ENCODE measurements around the gene MPND.

- TF ChIP-seq ZNF274 (IDR thresholded peaks at IDR 0.05; ENCODE audit: low read depth, low read length) (no peak), SUZ12 (IDR thresholded peaks at IDR 0.05; ENCODE audit: extremely low read depth, insufficient read depth, insufficient read length) (no peak), YY1 (IDR thresholded peaks at IDR 0.05; ENCODE audit: insufficient read depth, insufficient read length) (no peak)
These were observed 47.2 kb upstream of the MPND start for GRCh38 chr19:4295972-4296771.

Data from NT2/D1 (cell line).